GM21390 (cell line): Measurements from ENCODE around the gene UBTD2.
"Not testable (repeated sequence)": the region's sequence is repeated elsewhere in the genome, so short reads cannot be mapped to it uniquely, and the experiment has no call there.

ENCODE experiments used
- ATAC-seq: cut with Tn5 transposase; IDR thresholded peaks from one replicate; pipeline ENCODE4 v1.9.1; 2021; ENCODE audit not compliant: unreplicated experiment

The UBTD2 gene, protein sequence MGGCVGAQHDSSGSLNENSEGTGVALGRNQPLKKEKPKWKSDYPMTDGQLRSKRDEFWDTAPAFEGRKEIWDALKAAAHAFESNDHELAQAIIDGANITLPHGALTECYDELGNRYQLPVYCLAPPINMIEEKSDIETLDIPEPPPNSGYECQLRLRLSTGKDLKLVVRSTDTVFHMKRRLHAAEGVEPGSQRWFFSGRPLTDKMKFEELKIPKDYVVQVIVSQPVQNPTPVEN

DNA sequence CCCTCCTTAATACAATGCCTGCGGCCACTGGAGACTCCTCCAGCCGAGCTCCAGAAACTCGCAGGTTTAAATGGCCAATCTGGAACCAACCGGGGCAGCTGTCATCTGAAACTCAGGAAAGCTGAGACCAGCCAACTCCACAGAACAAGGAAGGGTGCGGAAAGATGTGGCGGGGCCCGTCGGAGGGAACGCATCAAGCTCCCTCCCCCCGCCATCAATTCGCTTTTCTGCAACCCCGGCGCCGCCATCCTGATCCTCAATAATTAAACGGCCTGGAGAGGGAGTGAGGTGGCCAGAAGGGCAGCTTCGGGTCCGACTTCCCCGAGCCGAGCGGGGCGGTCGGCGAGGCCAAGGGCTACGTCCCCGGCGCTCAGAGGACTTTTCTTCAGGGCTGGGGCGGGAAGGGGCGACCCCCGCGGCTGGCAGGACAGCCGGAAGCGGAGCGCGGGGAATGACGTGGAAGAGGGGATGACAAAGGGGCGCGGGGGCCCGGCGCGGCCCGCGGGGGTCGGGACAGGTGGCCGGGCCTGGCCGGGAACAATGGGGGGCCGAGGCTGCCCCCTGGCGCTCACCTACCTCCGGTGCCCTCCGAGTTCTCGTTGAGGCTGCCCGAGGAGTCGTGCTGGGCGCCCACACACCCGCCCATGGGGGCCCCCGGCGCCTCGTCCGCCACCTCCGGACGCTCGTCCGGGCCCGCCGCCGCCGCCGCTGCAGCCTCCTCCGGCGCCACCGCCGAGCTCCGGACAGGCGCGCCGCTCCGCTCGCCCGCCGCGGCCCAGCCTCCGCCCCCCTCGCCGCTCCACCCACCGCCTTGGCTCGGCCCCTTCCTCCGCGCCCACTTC lies at the start of gene UBTD2:
Gene UBTD2, minus strand, starts transcription at position 745 of the 842 bp plus-strand sequence. Its CDS starts 99 bp downstream, at position 646.
- peak; percentile 86 for ATAC-seq

DNA sequence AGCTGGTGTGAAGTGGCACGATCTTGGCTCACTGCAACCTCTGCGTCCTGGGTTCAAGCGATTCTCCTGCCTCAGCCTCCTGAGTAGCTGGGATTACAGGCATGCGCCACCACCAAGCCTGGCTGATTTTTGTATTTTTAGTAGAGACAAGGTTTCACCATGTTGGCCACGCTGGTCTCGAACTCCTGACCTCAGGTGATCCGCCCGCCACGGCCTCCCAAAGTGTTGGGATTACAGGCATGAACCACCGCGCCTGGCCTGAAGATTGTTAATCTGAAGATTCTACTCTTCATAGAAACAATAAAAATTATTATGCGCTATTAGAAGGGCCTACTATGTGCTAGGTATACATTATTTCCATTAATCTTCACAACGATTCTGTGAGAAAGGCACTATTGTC lies 43.3 kb upstream of the UBTD2 start:
- ATAC-seq: not testable (repeated sequence)

DNA sequence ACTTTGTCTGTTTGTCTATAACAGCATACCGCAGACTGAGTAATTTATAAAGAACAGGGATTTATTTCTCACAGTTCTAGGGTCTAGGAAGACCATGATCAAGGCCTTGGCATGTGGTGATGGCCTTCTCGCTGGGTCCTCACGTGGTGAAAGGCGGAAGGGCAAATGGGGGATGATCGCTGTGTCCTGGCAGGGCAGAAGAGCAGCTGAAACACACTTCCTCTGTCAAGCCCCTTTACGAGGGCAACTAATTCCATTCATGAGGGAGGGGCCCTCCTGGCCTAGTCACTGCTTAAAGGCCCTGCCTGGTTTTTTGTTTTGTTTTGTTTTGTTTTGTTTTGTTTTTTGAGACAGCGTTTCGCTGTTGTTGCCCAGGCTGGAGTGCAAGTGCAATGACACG lies 41.9 kb upstream of the UBTD2 start:
- ATAC-seq: no peak

- ATAC-seq: peak; percentile 69
Observed at GRCh38 chr5:172322028-172322965, 38.7 kb upstream of the UBTD2 start.

DNA sequence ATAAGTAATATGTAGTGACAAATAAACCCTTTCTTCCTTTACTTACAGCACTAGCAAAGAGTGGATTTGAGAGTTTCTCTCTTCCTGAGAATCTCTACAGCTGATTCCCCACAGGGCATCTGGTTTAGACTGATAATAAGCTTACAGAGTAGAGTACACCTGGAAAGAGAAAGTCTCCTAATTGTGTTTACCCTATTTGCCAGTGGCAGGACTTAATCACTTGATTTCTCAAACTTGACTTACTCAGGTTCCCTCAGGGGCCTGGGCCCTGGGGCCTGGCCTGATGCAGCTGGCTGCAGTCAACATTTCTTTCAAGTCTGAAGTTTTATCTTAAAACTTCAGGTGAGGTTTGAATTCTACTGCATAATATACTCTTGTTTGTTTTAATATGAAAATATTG lies 38.0 kb upstream of the UBTD2 start:
- no peak for ATAC-seq

DNA sequence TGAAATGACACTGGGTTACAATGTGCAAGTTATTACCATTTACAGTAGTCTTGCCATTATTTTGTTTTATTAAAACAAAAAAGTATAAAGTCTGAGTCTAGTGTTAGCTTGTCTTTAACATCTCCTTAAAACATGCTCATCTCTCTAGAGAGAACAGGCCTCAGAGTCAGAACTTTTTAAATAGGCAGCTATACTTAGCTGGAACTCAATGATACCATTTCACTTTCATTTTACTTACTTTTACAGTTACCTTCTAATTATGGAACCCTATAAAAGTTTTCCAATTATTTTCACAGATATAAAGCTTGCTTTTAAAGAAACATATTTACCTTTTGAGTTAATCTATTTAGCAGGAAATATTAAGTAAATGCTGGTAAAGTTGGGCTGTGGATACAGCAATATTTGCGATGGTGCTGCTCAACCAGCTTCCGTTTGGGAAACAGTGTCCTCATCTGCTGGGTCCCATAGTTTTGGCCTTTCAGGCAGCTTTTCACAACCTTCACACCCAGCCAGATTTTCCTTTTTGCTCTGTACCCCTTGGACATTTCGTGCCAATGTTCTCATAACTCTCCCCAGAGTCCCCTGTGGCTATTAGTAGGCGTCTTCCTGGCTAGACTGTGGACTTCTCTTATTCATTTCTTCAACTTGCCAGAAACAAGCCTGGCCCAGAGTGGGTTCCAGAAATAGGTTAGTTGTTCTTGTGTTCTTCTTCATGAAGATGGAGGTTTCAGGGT lies 36.3 kb upstream of the UBTD2 start:
- no peak for ATAC-seq

GRCh38 chr5:172315587-172316493 lies 32.3 kb upstream of the UBTD2 start:
- ATAC-seq: peak; percentile 47

DNA sequence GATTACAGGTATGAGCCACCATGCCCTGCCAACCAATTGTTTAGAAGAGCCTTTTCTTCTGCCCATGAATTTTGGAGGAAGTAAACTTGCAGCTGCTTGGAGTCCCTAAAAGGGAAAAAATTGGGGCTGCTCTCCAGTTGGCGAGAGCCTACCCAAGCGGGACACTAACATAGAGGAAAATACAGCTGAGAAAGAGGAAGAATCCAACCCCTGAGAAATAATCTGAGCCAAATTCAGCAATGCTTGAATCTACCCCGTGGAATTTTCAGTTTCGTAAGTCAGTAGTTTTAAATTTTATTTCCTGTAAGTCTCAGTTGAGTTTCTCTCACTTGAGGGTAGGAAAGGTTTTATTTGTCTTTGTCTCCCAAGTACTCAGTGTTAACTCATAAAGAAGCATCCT lies 30.4 kb upstream of the UBTD2 start:
- ATAC-seq: no peak

DNA sequence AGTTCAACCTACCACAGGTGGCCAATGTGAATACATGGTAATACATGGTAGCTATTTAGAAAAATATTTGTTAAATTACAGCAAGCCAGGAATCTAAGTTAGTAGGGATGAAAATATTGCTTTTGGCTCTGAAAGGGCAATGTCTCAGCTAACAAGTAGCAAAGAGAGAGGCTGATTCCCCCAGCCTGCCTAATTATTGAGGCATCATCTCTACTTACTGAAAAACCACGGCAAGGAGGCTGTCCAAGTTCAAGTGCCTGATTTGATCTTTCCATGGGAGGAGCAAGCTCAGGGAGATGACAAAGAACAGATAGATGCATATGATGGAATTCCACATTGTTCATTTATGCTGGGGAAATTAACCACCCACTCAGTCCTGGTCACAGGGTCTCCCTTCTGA lies 28.7 kb upstream of the UBTD2 start:
- no peak for ATAC-seq

GRCh38 chr5:172311605-172312004 lies 28.0 kb upstream of the UBTD2 start:
- no peak for ATAC-seq

GRCh38 chr5:172311026-172311425 lies 27.5 kb upstream of the UBTD2 start:
- ATAC-seq: no peak

DNA sequence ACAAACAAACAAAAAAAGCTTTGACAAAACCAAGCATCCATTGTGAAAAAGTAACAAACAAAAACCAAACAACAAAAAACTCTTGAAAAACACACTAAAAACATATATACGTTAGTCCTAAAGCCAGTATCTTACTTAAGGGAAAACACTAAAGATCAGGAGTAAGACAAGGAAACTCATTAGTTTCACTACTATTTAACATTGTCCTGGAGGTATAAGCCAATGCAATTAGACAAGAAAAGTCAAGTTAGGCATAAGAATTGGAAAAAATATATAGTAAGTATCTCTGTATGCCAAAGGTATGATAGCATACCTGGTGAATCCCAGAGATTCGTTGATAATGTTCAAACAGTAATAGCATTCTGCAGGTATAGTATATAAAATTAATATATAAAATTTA lies 21.8 kb upstream of the UBTD2 start:
- ATAC-seq: no peak

- ATAC-seq: no peak
Observed at GRCh38 chr5:172303572-172304335, 20.2 kb upstream of the UBTD2 start.

GRCh38 chr5:172303162-172303561 lies 19.6 kb upstream of the UBTD2 start:
- ATAC-seq: no peak

DNA sequence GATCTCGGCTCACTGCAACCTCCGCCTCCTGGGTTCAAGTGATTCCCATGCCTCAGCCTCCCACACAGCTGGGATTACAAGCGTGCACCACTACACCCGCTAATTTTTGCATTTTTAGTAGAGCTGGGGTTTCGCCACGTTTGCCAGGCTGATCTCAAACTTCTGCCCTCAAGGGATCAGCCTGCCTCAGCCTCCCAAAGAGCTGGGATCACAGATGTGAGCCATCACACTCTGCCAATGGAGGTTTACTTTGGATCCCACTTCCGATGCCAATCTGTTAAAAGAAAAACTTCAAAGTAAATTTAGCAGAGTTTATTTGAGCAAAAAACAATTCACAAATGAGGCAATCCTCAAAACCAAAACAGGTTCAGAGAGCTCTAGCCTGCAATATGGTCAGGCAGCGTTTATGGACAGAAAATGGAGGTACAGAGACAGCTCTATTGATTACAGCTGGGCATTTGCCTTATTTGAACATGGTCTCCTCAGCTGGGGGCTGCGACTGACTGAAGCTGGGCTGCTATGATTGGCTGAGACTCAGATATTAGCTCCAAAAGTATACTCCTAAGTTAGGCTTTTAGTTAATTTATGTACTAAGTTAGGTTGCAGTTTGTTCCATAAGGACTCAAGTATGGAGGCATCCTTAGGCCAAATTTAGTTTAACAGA lies 18.6 kb upstream of the UBTD2 start:
- ATAC-seq: no peak

GRCh38 chr5:172299916-172300439 lies 16.4 kb upstream of the UBTD2 start:
- no peak for ATAC-seq

DNA sequence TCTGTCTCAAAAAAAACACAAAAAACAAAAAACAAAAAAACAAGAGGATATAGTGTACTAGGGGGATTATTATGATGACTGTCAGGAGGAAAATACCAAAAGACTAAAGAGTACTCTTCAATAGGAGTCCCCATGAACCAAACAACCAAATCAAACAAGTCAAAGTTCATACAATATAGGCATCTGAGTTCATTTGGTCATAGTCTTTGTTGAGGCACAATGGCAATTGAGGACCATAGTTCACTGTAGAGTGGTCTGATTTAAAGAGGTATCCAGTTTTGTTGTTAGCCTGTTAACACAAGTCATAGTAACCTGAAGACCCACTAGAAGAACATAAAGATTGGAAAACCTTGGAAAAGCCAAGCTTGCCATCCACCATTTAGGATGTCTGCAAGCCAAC lies 11.3 kb upstream of the UBTD2 start:
- no peak for ATAC-seq

- no peak for ATAC-seq
Observed at GRCh38 chr5:172293745-172294342, 10.3 kb upstream of the UBTD2 start.
